HG02973 (cell line): ENCODE results near the gene GLCCI1.
"Not testable (repeated sequence)": the region's sequence is repeated elsewhere in the genome, so short reads cannot be mapped to it uniquely, and the experiment has no call there.

ENCODE experiments used
- ATAC-seq: cut with Tn5 transposase; IDR thresholded peaks from one replicate; pipeline ENCODE4 v1.9.1; 2021; ENCODE audit warnings: moderate library complexity; ENCODE audit not compliant: unreplicated experiment

GLCCI1 gene

GRCh38 chr7:8086239-8086638 is 117.6 kb downstream of the GLCCI1 start:
- no peak for ATAC-seq

GRCh38 chr7:8089036-8089780 is 120.6 kb downstream of the GLCCI1 start:
- ATAC-seq: no peak

- no peak for ATAC-seq
These were observed 123.5 kb downstream of the GLCCI1 start for GRCh38 chr7:8092140-8092539.

GRCh38 chr7:8094164-8095140 is 125.9 kb downstream of the GLCCI1 start:
- no peak for ATAC-seq

GRCh38 chr7:8101292-8101691 is 132.7 kb downstream of the GLCCI1 start:
- not testable (repeated sequence) for ATAC-seq

- no peak for ATAC-seq
These were observed 134.7 kb downstream of the GLCCI1 start for GRCh38 chr7:8103282-8103681.

- no peak for ATAC-seq
These were observed 137.0 kb downstream of the GLCCI1 start for GRCh38 chr7:8105449-8106095.

- ATAC-seq: no peak
These were observed 140.8 kb downstream of the GLCCI1 start for GRCh38 chr7:8109196-8110022.

GRCh38 chr7:8111282-8111960 is 142.8 kb downstream of the GLCCI1 start:
- ATAC-seq: no peak

- ATAC-seq: no peak
These were observed 144.1 kb downstream of the GLCCI1 start for GRCh38 chr7:8112685-8113084.

GRCh38 chr7:8113184-8113583 is 144.6 kb downstream of the GLCCI1 start:
- ATAC-seq: no peak

GRCh38 chr7:8114175-8114574 is 145.6 kb downstream of the GLCCI1 start:
- ATAC-seq: peak; percentile 31

- peak; percentile 89 for ATAC-seq
These were observed 147.2 kb downstream of the GLCCI1 start for GRCh38 chr7:8115547-8116402.

GRCh38 chr7:8117195-8117594 is 148.6 kb downstream of the GLCCI1 start:
- no peak for ATAC-seq

GRCh38 chr7:8119262-8119661 is 150.7 kb downstream of the GLCCI1 start:
- no peak for ATAC-seq

- ATAC-seq: no peak
These were observed 151.9 kb downstream of the GLCCI1 start for GRCh38 chr7:8120390-8121058.

- ATAC-seq: no peak
These were observed 152.6 kb downstream of the GLCCI1 start for GRCh38 chr7:8121243-8121642.

GRCh38 chr7:8125680-8126444 is 157.3 kb downstream of the GLCCI1 start:
- peak; percentile 82 for ATAC-seq
